ENCODE measurements around the gene RNF168. TPM values are rescaled to one million over a fixed set of nuclear protein-coding genes. Genes with fewer than 3 reads are reported as not detected.
"Not testable (repeated sequence)": the region's sequence is repeated elsewhere in the genome, so short reads cannot be mapped to it uniquely, and the experiment has no call there.

RNF168 gene, protein sequence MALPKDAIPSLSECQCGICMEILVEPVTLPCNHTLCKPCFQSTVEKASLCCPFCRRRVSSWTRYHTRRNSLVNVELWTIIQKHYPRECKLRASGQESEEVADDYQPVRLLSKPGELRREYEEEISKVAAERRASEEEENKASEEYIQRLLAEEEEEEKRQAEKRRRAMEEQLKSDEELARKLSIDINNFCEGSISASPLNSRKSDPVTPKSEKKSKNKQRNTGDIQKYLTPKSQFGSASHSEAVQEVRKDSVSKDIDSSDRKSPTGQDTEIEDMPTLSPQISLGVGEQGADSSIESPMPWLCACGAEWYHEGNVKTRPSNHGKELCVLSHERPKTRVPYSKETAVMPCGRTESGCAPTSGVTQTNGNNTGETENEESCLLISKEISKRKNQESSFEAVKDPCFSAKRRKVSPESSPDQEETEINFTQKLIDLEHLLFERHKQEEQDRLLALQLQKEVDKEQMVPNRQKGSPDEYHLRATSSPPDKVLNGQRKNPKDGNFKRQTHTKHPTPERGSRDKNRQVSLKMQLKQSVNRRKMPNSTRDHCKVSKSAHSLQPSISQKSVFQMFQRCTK
- total RNA-seq (10 to 100 TPM; 17.9 to 28.3 (median 24.2) TPM), polyA plus RNA-seq (1 to 10 TPM; 3.4 to 7.0 (median 3.7) TPM)
- long read RNA-seq, donor 1, full-length matches to known transcripts = 4 of 4 reads
- long read RNA-seq, donor 1, partial matches to known transcripts = 0 of 4 reads
- long read RNA-seq, donor 1, other reads (novel, unspliced or antisense) = 0 of 4 reads
- long read RNA-seq, donor 2 = 0 reads

DNA sequence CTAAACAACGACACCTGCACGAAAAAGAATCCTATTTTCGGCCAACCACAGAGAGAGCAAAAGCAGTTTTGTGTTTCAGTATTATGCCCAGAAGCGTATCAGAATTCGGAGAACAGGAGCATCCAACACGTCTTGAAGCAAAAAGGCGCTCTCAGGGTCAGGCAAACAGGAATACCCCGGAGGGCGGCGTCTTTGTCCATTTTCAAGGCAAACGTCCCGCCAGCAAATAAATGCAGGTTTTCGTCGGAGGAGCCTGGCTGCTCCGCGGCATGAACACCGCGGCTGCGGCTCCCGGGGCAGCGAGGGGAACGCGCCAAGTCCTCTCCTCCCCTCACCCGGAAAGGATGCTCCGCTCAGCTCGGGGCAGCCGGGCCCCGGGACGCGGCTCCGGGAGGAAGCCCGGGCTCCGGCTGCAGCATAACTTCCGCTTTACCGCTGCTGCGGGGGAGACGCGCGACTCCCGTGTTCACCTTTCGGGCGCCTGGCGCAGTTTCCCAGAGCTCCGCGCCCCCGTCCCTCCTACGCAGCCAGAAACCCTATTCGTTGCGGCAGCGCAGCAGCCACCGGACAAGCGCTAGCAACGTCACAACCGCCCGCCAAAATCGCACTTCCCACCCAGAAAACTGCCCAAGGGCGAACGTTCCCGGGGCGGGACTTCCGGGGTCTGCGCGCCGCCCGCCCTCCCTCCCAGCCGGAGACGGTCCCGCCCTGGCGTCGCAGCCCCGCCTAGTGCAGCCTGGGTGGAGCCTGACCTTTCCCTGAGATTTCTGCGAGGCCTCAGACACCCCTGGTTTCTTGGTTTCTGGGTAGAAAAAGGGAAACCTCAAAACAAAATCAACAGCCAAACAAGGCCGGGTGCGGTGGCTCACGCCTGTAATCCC is at the start of gene RNF168:
Gene RNF168 (minus strand): TSS at position 573 of the 881 bp plus-strand sequence. CDS start 595 bp downstream, outside the sequence.
- 0 to 2% (median 0%) methylated on average over 17 to 75 of the region's 75 CpGs for WGBS, 5 donors
- Histone ChIP-seq H3K4me3 (peak within 1 kb of the TSS; percentile 69 to 96 (median 90)), H3K27me3 (replicated peaks in 1 of 7) (no peaks in the 10 kb centered on the region), H3K4me1 (peaks cover 10 to 66% (median 35%) of the 10 kb centered on the region in 6 donors), H3K36me3 (peaks cover 0 to 9% (median 0%) of the 10 kb centered on the region in 6 donors), H3K9me3 (peaks cover 0 to 20% (median 12%) of the 10 kb centered on the region in 8 donors), H3K27ac (peak within 1 kb of the TSS; percentile 84 to 99 (median 94))
- TF ChIP-seq POLR2AphosphoS5 (IDR thresholded peaks at IDR 0.05) (peak; percentile 98 to 99 (median 98)), POLR2A (IDR thresholded peaks at IDR 0.05) (peak; percentile 24 to 93 (median 73))
- TF ChIP-seq, protein P1, sequence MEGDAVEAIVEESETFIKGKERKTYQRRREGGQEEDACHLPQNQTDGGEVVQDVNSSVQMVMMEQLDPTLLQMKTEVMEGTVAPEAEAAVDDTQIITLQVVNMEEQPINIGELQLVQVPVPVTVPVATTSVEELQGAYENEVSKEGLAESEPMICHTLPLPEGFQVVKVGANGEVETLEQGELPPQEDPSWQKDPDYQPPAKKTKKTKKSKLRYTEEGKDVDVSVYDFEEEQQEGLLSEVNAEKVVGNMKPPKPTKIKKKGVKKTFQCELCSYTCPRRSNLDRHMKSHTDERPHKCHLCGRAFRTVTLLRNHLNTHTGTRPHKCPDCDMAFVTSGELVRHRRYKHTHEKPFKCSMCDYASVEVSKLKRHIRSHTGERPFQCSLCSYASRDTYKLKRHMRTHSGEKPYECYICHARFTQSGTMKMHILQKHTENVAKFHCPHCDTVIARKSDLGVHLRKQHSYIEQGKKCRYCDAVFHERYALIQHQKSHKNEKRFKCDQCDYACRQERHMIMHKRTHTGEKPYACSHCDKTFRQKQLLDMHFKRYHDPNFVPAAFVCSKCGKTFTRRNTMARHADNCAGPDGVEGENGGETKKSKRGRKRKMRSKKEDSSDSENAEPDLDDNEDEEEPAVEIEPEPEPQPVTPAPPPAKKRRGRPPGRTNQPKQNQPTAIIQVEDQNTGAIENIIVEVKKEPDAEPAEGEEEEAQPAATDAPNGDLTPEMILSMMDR (IDR thresholded peaks at IDR 0.05 in 8 of 11, conservative IDR thresholded peaks at IDR 0.05 in 3 of 11) = peak in 1 of 11 experiments; percentile 21
- intact Hi-C loops (cut with DNase I; ENCODE audit: low total_unique reads) = no loop called here
- peak; percentile 97 for DNase-seq

DNA sequence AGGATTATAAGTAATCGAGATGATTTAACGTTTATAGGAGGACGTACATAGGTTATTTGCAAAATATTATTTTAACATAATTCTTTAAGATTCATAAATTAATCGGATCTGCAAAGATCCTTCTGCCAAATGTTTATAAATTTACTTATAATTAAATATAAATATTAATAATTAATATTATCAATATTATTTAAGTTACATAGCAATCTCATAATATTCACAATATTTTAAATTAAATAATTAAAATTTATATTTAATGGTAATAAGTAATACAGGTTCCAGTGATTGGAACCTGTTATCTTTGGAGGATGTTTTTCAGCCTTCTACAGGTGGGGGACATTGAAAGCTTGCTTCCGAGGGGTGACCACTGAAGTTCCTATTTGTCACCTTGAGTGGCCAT is 48.7 kb upstream of the RNF168 start:
- intact Hi-C loops (cut with DNase I; ENCODE audit: low total_unique reads) = no loop called here
- no peak for DNase-seq
- H3K27ac ChIP-seq = no peak overlapping the region
- TF ChIP-seq POLR2AphosphoS5 (IDR thresholded peaks at IDR 0.05) (no peak), POLR2A (IDR thresholded peaks at IDR 0.05) (no peak)
- TF ChIP-seq, protein P1 (IDR thresholded peaks at IDR 0.05 in 8 of 11, conservative IDR thresholded peaks at IDR 0.05 in 3 of 11) = no peak
- no peak overlapping the region for H3K4me3 ChIP-seq
- H3K9me3 ChIP-seq = peaks cover 0 to 29% (median 17%) of the 10 kb centered on the region in 8 donors
- peaks cover 0 to 13% (median 0%) of the 10 kb centered on the region in 6 donors for H3K36me3 ChIP-seq
- H3K4me1 ChIP-seq = peaks cover 0 to 22% (median 8%) of the 10 kb centered on the region in 6 donors
- H3K27me3 ChIP-seq (replicated peaks in 1 of 7) = no peaks in the 10 kb centered on the region
- WGBS, 5 donors = 95 to 98% (median 97%) methylated on average over 5 of the region's 5 CpGs

DNA sequence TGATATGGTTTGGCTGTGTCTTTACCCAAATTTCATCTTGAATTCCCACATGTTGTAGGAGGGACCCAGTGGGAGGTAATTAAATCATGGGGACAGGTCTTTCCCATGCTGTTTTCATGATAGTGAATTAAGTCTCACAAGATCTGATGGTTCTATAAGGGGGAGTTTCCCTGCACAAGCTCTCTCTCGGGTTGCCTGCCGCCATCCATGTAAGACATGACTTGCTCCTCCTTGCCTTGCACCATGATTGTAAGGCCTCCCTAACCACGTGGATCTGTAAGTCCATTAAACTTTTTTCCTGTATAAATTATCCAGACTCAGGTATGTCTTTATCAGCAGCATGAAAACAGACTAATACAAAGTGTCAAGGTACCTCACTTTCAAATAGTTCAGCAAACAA is 46.6 kb upstream of the RNF168 start:
- H3K4me3 ChIP-seq; DNase-seq; H3K27ac ChIP-seq; H3K27me3 ChIP-seq (replicated peaks in 1 of 7); intact Hi-C loops (cut with DNase I; ENCODE audit: low total_unique reads): not testable (repeated sequence)
- H3K9me3 ChIP-seq = peaks cover 0 to 29% (median 17%) of the 10 kb centered on the region in 8 donors
- WGBS, 5 donors = 79 to 92% (median 88%) methylated on average over 3 of the region's 3 CpGs
- peaks cover 0 to 18% (median 8%) of the 10 kb centered on the region in 6 donors for H3K4me1 ChIP-seq
- peaks cover 0 to 13% (median 0%) of the 10 kb centered on the region in 6 donors for H3K36me3 ChIP-seq

DNA sequence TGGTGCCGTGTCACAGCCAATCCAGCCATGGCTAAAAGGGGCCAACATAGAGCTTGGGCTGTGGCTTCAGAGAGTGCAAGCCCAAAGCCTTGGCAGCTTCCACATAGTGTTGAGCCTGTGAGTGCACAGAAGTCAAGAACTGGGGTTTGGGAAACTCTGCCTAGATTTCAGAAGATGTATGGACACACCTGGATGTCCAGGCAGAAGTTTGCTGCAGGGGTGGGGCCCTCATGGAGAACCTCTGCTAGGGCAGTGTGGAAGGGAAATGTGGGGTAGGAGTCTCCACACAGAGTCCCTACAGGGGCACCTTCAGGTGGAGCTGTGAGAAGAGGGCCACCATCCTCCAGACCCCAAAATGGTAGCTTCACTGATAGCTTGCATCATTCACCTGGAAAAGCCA is 45.7 kb upstream of the RNF168 start:
- H3K4me1 ChIP-seq; intact Hi-C loops (cut with DNase I; ENCODE audit: low total_unique reads); DNase-seq; H3K27ac ChIP-seq; H3K4me3 ChIP-seq; H3K27me3 ChIP-seq (replicated peaks in 1 of 7): not testable (repeated sequence)
- 95 to 100% (median 100%) methylated on average over 1 of the region's 1 CpG for WGBS, 5 donors
- Histone ChIP-seq H3K9me3 (peaks cover 0 to 29% (median 17%) of the 10 kb centered on the region in 8 donors), H3K36me3 (peaks cover 0 to 13% (median 0%) of the 10 kb centered on the region in 6 donors)
